ENCODE data around the gene RAB4B.

DNA sequence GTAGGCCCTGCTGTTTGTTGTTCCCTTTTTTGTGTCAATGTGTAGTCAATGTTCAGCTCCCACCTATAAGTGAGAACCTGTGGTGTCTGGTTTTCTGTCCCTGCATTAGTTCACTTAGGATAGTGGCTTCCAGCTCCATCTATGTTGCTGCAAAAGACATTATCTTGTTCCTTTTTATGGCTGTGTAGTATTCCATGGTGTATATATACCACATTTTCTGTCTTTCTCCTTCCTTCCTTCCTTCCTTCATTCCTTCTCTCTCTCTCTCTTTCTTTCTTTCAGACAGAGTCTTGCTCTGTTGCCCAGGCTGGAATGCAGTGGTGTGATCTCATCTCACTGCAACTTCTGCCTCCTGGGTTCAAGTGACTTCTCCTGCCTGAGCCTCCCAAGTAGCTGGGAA, 51.2 kb downstream of the RAB4B start:
- TF ChIP-seq POLR2AphosphoS5 (IDR thresholded peaks at IDR 0.05) (no peak), POLR2A (IDR thresholded peaks at IDR 0.05) (no peak)
- TF ChIP-seq, protein P1, sequence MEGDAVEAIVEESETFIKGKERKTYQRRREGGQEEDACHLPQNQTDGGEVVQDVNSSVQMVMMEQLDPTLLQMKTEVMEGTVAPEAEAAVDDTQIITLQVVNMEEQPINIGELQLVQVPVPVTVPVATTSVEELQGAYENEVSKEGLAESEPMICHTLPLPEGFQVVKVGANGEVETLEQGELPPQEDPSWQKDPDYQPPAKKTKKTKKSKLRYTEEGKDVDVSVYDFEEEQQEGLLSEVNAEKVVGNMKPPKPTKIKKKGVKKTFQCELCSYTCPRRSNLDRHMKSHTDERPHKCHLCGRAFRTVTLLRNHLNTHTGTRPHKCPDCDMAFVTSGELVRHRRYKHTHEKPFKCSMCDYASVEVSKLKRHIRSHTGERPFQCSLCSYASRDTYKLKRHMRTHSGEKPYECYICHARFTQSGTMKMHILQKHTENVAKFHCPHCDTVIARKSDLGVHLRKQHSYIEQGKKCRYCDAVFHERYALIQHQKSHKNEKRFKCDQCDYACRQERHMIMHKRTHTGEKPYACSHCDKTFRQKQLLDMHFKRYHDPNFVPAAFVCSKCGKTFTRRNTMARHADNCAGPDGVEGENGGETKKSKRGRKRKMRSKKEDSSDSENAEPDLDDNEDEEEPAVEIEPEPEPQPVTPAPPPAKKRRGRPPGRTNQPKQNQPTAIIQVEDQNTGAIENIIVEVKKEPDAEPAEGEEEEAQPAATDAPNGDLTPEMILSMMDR (IDR thresholded peaks at IDR 0.05) = no peak
